PC-3 (cell line): ENCODE measurements around the gene MISP.

Experiments used
- EZH2 ChIP-seq: fragments of 300-600 bp; sonication (generic); IDR thresholded peaks from one replicate; pipeline ENCODE4 v1.6.1; 2017; ENCODE audit warnings: antibody characterized with exemption, mild to moderate bottlenecking, low read length; ENCODE audit not compliant: unreplicated experiment
- TF ChIP-seq, protein P1 (sequence below): fragments of 300-600 bp; sonication (generic); conservative IDR thresholded peaks from 2 replicates; pipeline ENCODE4 v1.5.1; 2017; ENCODE audit warnings: antibody characterized with exemption, low read depth, mild to moderate bottlenecking, low read length

GRCh38 chr19:778910-779653, 28.2 kb downstream of the MISP start:
- TF ChIP-seq, protein P1, sequence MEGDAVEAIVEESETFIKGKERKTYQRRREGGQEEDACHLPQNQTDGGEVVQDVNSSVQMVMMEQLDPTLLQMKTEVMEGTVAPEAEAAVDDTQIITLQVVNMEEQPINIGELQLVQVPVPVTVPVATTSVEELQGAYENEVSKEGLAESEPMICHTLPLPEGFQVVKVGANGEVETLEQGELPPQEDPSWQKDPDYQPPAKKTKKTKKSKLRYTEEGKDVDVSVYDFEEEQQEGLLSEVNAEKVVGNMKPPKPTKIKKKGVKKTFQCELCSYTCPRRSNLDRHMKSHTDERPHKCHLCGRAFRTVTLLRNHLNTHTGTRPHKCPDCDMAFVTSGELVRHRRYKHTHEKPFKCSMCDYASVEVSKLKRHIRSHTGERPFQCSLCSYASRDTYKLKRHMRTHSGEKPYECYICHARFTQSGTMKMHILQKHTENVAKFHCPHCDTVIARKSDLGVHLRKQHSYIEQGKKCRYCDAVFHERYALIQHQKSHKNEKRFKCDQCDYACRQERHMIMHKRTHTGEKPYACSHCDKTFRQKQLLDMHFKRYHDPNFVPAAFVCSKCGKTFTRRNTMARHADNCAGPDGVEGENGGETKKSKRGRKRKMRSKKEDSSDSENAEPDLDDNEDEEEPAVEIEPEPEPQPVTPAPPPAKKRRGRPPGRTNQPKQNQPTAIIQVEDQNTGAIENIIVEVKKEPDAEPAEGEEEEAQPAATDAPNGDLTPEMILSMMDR = no peak
- TF ChIP-seq EZH2 = no peak
